Activated CD8-positive, alpha-beta memory T cell treated with anti-CD3 and anti-CD28 coated beads, Interleukin-2, amount 10 ng/mL, durations not matched to agents 7 days and 5 days (primary cell): ENCODE data around the gene ONECUT1. TPM values are rescaled to one million over a fixed set of nuclear protein-coding genes. Genes with fewer than 3 reads are reported as not detected.

Source experiments
- ATAC-seq: fragments of 150-1000 bp; cut with Tn5 transposase; one replicate; pipeline ENCODE4 v1.10.0; 2021; ENCODE audit warnings: moderate library complexity
- CTCF ChIA-PET: fragments of 350-600 bp; sonication (Branson Sonifier 250); formaldehyde crosslinking; loops from one replicate; lab custom pipeline; 2021; ENCODE audit warnings: antibody characterized with exemption; lab: Charles Lee
- DNase-seq: peaks from one replicate; pipeline ENCODE4 v3.0.0-alpha.2; 2020
- H3K27ac Mint-ChIP-seq: one replicate; pipeline ENCODE4 v1.8.0; 2021; ENCODE audit warnings: mild to moderate bottlenecking, mixed read lengths
- H3K27me3 Mint-ChIP-seq: one replicate; pipeline ENCODE4 v1.8.0; 2021; ENCODE audit warnings: mixed read lengths
- H3K36me3 Mint-ChIP-seq: one replicate; pipeline ENCODE4 v1.8.0; 2021; ENCODE audit warnings: mild to moderate bottlenecking, mixed read lengths
- H3K4me1 Mint-ChIP-seq: one replicate; pipeline ENCODE4 v1.8.0; 2021; ENCODE audit warnings: mixed read lengths
- H3K4me3 Mint-ChIP-seq: one replicate; pipeline ENCODE4 v1.8.0; 2021; ENCODE audit warnings: mild to moderate bottlenecking, moderate library complexity, mixed read lengths
- H3K9me3 Mint-ChIP-seq: one replicate; pipeline ENCODE4 v1.8.0; 2022; ENCODE audit warnings: low read depth, mixed read lengths
- total RNA-seq, 2 experiments: library from RNA; stranded (reverse); gene quantifications; one replicate each; pipeline ENCODE4 v1.2.3, GENCODE V29; 2021

The ONECUT1 gene
- total RNA-seq, 2 experiments from 2014 or later: not detected

- Mint-ChIP-seq H3K27ac (no peak overlapping the region), H3K4me3 (no peak overlapping the region), H3K27me3 (peaks cover 90% of the 10 kb centered on the region), H3K36me3 (no peaks in the 10 kb centered on the region), H3K9me3 (no peaks in the 10 kb centered on the region), H3K4me1 (peaks cover 15% of the 10 kb centered on the region)
- ATAC-seq (no peak), DNase-seq (no peak)
- CTCF ChIA-PET: interaction anchor here (1.5 kb wide), 1 partner anchor 10 kb away, joined by 4 read pairs; no protein-coding TSS in a partner anchor
Observed at GRCh38 chr15:52783191-52783829, 6.8 kb downstream of the ONECUT1 start.

GRCh38 chr15:52782514-52782913, 7.6 kb downstream of the ONECUT1 start:
- Mint-ChIP-seq H3K36me3 (no peaks in the 10 kb centered on the region), H3K4me1 (peaks cover 15% of the 10 kb centered on the region), H3K4me3 (no peak overlapping the region), H3K9me3 (no peaks in the 10 kb centered on the region), H3K27me3 (peaks cover 90% of the 10 kb centered on the region), H3K27ac (no peak overlapping the region)
- DNase-seq (no peak), ATAC-seq (no peak)
- CTCF ChIA-PET: no interaction called here

- peak; percentile 53 for ATAC-seq
- Mint-ChIP-seq H3K4me1 (peaks cover 11% of the 10 kb centered on the region), H3K4me3 (peak overlapping the region; percentile 6), H3K9me3 (no peaks in the 10 kb centered on the region), H3K27ac (no peak overlapping the region), H3K27me3 (peaks cover 89% of the 10 kb centered on the region), H3K36me3 (no peaks in the 10 kb centered on the region)
- DNase-seq: peak; percentile 80
- CTCF ChIA-PET: interaction anchor here (1.5 kb wide), 1 partner anchor 12 kb away, joined by 6 read pairs; no protein-coding TSS in a partner anchor
Observed at GRCh38 chr15:52780172-52780980, 9.8 kb downstream of the ONECUT1 start.

- Mint-ChIP-seq H3K9me3 (no peaks in the 10 kb centered on the region), H3K36me3 (no peaks in the 10 kb centered on the region), H3K27ac (no peak overlapping the region), H3K4me3 (no peak overlapping the region), H3K4me1 (peaks cover 10% of the 10 kb centered on the region), H3K27me3 (peaks cover 83% of the 10 kb centered on the region)
- DNase-seq (no peak), ATAC-seq (no peak)
- CTCF ChIA-PET: no interaction called here
Observed at GRCh38 chr15:52778457-52778856, 11.7 kb downstream of the ONECUT1 start.

- Mint-ChIP-seq H3K4me3 (no peak overlapping the region), H3K4me1 (no peaks in the 10 kb centered on the region), H3K27ac (no peak overlapping the region), H3K36me3 (no peaks in the 10 kb centered on the region), H3K27me3 (peaks cover 66% of the 10 kb centered on the region), H3K9me3 (no peaks in the 10 kb centered on the region)
- ATAC-seq: no peak
- CTCF ChIA-PET: no interaction called here
- no peak for DNase-seq
Observed at GRCh38 chr15:52772766-52773165, 17.4 kb downstream of the ONECUT1 start.

- Mint-ChIP-seq H3K9me3 (no peaks in the 10 kb centered on the region), H3K4me1 (no peaks in the 10 kb centered on the region), H3K4me3 (no peak overlapping the region), H3K36me3 (no peaks in the 10 kb centered on the region), H3K27ac (no peak overlapping the region), H3K27me3 (peaks cover 49% of the 10 kb centered on the region)
- DNase-seq (no peak), ATAC-seq (no peak)
- CTCF ChIA-PET: interaction anchor here (0.7 kb wide), 2 partner anchors 17 to 900 kb away, joined by 3 read pairs; no protein-coding TSS in a partner anchor
Observed at GRCh38 chr15:52765785-52766184, 24.4 kb downstream of the ONECUT1 start.

- CTCF ChIA-PET: no interaction called here
- Mint-ChIP-seq H3K4me1 (peaks cover 4% of the 10 kb centered on the region), H3K9me3 (no peaks in the 10 kb centered on the region), H3K36me3 (no peaks in the 10 kb centered on the region), H3K4me3 (no peak overlapping the region), H3K27me3 (peaks cover 51% of the 10 kb centered on the region), H3K27ac (no peak overlapping the region)
- ATAC-seq (no peak), DNase-seq (no peak)
Observed at GRCh38 chr15:52764731-52765130, 25.4 kb downstream of the ONECUT1 start.

GRCh38 chr15:52762621-52763020, 27.5 kb downstream of the ONECUT1 start:
- no peaks in the 10 kb centered on the region for H3K9me3 Mint-ChIP-seq
- peaks cover 4% of the 10 kb centered on the region for H3K4me1 Mint-ChIP-seq
- H3K27ac Mint-ChIP-seq: no peak overlapping the region
- no peak overlapping the region for H3K4me3 Mint-ChIP-seq
- DNase-seq (no peak), ATAC-seq (no peak)
- CTCF ChIA-PET: no interaction called here
- no peaks in the 10 kb centered on the region for H3K36me3 Mint-ChIP-seq
- peaks cover 46% of the 10 kb centered on the region for H3K27me3 Mint-ChIP-seq

GRCh38 chr15:52760562-52760961, 29.6 kb downstream of the ONECUT1 start:
- peaks cover 4% of the 10 kb centered on the region for H3K4me1 Mint-ChIP-seq
- H3K9me3 Mint-ChIP-seq: no peaks in the 10 kb centered on the region
- H3K4me3 Mint-ChIP-seq: no peak overlapping the region
- H3K27ac Mint-ChIP-seq: no peak overlapping the region
- CTCF ChIA-PET: no interaction called here
- no peaks in the 10 kb centered on the region for H3K36me3 Mint-ChIP-seq
- ATAC-seq: no peak
- peaks cover 49% of the 10 kb centered on the region for H3K27me3 Mint-ChIP-seq
- no peak for DNase-seq

GRCh38 chr15:52759969-52760368, 30.2 kb downstream of the ONECUT1 start:
- Mint-ChIP-seq H3K4me1 (peaks cover 4% of the 10 kb centered on the region), H3K4me3 (no peak overlapping the region), H3K27ac (no peak overlapping the region), H3K9me3 (no peaks in the 10 kb centered on the region), H3K27me3 (peaks cover 50% of the 10 kb centered on the region), H3K36me3 (no peaks in the 10 kb centered on the region)
- CTCF ChIA-PET: no interaction called here
- DNase-seq (no peak), ATAC-seq (no peak)

GRCh38 chr15:52757496-52757895, 32.6 kb downstream of the ONECUT1 start:
- H3K27me3 Mint-ChIP-seq: peaks cover 60% of the 10 kb centered on the region
- no peak overlapping the region for H3K27ac Mint-ChIP-seq
- ATAC-seq (no peak), DNase-seq (no peak)
- no peak overlapping the region for H3K4me3 Mint-ChIP-seq
- no peaks in the 10 kb centered on the region for H3K9me3 Mint-ChIP-seq
- CTCF ChIA-PET: no interaction called here
- H3K4me1 Mint-ChIP-seq: peaks cover 6% of the 10 kb centered on the region
- no peaks in the 10 kb centered on the region for H3K36me3 Mint-ChIP-seq

GRCh38 chr15:52751522-52751921, 38.6 kb downstream of the ONECUT1 start:
- no peak overlapping the region for H3K4me3 Mint-ChIP-seq
- DNase-seq (no peak), ATAC-seq (no peak)
- H3K9me3 Mint-ChIP-seq: no peaks in the 10 kb centered on the region
- H3K27me3 Mint-ChIP-seq: peaks cover 70% of the 10 kb centered on the region
- no peak overlapping the region for H3K27ac Mint-ChIP-seq
- peaks cover 2% of the 10 kb centered on the region for H3K4me1 Mint-ChIP-seq
- no peaks in the 10 kb centered on the region for H3K36me3 Mint-ChIP-seq
- CTCF ChIA-PET: interaction anchor here (1.2 kb wide), 1 partner anchor 16 kb away, joined by 3 read pairs; no protein-coding TSS in a partner anchor

- DNase-seq (no peak), ATAC-seq (no peak)
- no peaks in the 10 kb centered on the region for H3K9me3 Mint-ChIP-seq
- peaks cover 63% of the 10 kb centered on the region for H3K27me3 Mint-ChIP-seq
- CTCF ChIA-PET: interaction anchor here (1.0 to 1.3 kb wide), 2 partner anchors 13 to 16 kb away, joined by 3 read pairs; no protein-coding TSS in a partner anchor
- H3K27ac Mint-ChIP-seq: no peak overlapping the region
- peaks cover 2% of the 10 kb centered on the region for H3K4me1 Mint-ChIP-seq
- no peak overlapping the region for H3K4me3 Mint-ChIP-seq
- no peaks in the 10 kb centered on the region for H3K36me3 Mint-ChIP-seq
Observed at GRCh38 chr15:52749258-52749657, 40.9 kb downstream of the ONECUT1 start.
